ENCODE data around the gene C10orf67. TPM values are rescaled to one million over a fixed set of nuclear protein-coding genes. Genes with fewer than 3 reads are reported as not detected.
"Not testable (repeated sequence)": the region's sequence is repeated elsewhere in the genome, so short reads cannot be mapped to it uniquely, and the experiment has no call there.

Gene C10orf67
- polyA plus RNA-seq, 1 donor = not detected

DNA sequence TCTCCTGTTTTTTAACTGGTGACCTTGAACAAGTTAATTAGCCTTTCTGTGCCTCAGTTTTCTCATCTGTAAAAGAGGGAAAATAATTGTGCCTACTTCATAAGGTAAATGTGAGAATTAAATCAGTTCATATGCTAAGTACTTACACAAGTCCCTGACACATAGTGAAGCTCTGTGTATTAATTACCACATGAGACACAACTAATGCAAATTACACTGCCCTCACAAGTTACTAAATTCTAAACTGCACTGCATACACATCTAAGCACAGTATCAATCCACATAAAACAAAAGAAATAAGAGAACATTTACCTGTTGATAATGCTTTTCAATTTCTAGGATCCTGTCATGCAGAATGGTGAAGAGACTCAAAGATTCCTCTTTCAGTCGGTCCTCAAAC is 22.5 kb downstream of the C10orf67 start:
- no peak for DNase-seq

GRCh38 chr10:23319835-23320234 is 24.8 kb downstream of the C10orf67 start:
- DNase-seq = no peak

GRCh38 chr10:23318359-23318758 is 26.2 kb downstream of the C10orf67 start:
- no peak for DNase-seq

DNA sequence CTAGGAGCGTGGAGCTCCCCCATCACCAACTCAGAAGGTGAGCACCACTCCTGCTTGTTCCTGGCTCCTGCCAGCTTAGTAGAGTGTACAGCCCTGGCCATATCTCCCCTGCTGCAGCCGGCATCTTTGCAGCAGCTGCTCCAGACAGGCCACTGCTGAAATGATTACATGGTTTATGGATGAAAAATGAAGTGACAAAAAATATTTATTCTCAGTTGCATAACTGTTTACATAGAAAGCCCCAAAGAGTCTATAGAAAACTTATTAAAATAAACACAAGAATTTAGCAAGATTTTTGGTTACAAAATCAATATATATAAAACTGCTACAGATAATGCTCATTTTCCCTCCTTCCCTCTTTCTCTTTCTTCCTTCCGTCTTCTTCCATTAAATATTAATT is 27.2 kb downstream of the C10orf67 start:
- no peak for DNase-seq

DNA sequence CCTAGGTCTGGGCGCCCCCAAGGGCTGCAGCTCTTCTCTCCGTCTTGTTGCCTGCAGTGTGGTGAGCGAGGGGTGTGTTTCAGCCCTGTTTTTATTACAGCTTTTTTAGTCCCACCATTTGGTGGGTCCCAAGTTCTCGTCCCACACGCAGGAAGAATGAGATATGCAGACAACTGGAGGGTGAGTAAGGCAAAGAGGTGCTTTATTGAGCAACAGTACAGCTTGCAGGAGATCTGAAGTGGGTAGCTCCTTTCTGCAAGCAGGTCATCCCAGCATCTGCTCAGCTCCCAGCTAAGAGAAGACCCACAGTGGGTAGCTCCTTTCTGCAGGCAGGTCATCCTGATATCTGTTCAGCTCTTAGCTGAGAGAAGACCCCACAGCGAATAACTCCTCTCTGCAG is 28.2 kb downstream of the C10orf67 start:
- no peak for DNase-seq

GRCh38 chr10:23315966-23316365 is 28.6 kb downstream of the C10orf67 start:
- no peak for DNase-seq

GRCh38 chr10:23314835-23315239 is 29.8 kb downstream of the C10orf67 start:
- peak; percentile 65 for DNase-seq

DNA sequence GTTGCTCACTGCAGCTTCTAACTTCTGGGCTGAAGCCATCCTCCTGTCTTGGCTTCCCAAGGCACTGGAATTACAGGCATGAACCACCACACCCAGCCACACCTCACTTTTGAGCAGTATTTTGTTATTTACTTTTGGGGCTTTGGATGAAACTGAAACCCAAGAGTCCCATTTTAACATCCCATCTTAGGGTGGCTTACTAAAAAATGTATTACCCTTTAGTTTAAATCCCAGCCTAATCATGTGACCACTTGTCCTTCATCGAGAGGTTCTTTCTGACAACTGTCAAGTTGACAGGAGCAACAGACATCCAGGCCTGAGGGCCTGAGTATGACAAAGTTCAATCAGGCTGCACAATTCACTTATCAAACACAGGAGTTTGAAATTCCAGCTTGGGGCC is 33.6 kb downstream of the C10orf67 start:
- DNase-seq = no peak

DNA sequence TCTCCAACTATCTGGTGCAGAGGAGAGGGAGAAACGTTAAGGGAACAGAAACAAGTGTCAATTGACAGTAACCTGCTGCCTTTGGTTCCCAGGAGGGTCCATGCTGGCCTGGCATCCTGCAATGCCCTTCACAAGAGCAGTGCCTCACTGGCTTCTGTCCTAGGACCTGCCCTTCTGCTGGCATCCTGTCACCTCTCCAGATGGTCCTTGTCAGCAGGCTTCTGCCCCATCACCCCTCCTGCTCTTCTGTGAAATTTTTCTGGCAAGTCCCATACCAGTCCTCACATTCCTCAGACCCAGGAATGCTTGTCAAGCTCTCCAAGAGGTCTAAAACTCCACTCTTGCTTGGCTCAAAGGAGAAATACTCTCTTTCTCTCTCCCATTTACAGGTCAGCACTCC is 34.2 kb downstream of the C10orf67 start:
- DNase-seq = no peak

DNA sequence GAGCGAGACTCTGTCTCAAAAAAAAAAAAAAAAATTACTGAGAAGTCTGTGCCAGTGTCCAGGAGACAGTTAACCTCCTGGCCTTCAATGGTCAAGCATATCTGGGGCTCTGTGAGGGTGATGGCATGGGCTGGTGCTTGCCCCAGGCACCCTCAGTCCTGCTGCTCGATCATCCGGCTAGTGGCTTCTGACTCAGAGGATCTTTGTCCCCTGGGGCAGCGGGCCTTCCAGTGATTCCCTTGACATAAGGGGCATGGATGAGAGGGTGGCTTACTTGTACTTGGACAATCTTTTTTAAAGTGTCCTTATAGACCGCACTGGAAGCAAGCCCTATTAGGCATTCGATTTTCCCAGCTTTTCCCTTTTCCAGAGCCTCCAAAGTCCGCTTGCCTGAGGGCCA is 44.6 kb downstream of the C10orf67 start:
- not testable (repeated sequence) for DNase-seq

DNA sequence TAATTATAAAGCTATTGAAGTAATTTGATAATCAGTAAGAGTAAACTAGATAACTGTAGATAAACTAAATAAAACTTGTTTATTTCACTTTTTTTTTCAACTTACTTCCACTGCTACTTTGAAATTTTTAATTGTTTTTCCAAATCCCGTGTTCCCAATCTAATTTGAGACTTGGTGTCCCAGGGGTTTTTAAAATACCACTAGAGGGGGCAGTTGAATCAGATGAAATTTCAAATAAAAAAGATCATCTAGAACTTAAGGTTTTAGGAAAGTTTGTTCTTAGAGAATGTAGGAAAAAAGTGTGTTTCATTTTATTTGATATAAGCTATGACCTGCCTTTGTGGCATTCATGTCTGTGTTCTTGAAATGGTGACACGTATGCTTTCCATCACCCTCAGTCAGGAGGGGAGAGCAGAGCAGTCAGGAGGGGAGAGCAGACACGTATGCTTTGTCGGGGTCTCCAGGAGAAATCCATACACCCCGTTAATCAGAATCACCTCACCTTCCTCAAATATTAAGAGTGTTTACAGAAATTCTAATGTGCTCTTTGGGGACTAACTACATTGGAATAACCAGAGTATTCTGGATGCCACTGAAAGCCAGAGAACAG is 49.9 kb downstream of the C10orf67 start:
- no peak for DNase-seq

DNA sequence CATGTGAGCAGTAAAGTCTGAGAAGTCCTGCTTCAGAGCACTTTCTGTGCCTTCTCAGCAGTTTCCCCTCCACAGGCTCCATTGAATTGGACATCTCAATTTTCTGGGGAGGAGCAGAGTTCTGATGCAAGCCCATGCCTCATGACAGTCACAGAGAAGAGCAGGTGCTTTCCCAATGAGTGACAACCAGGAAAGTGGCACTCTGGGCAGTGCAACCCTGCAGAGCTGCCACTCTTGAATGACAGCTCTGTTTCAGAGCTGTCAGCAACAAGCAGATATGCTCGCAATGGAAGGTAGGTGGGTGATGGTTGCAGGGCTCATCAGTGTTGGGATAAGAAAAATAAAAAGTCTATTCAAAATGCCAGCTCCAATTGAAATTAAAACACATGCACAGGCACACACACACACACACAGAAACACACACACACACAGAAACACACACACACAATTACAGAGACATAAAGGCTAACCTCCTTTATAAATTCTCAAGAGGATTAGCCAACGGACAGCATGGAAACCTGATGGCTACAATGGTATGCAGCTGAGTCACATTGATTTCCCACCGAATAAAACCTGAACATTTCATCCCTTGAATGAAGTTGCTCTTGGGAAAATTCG is 50.5 kb downstream of the C10orf67 start:
- DNase-seq = no peak

- peak; percentile 11 for DNase-seq
Measured at GRCh38 chr10:23293145-23293724, 51.4 kb downstream of the C10orf67 start.

- DNase-seq = no peak
Measured at GRCh38 chr10:23291551-23292334, 52.9 kb downstream of the C10orf67 start.

- DNase-seq = no peak
Measured at GRCh38 chr10:23284674-23285335, 59.8 kb downstream of the C10orf67 start.

- no peak for DNase-seq
Measured at GRCh38 chr10:23284155-23284554, 60.4 kb downstream of the C10orf67 start.

- DNase-seq = no peak
Measured at GRCh38 chr10:23283680-23284079, 60.9 kb downstream of the C10orf67 start.

DNA sequence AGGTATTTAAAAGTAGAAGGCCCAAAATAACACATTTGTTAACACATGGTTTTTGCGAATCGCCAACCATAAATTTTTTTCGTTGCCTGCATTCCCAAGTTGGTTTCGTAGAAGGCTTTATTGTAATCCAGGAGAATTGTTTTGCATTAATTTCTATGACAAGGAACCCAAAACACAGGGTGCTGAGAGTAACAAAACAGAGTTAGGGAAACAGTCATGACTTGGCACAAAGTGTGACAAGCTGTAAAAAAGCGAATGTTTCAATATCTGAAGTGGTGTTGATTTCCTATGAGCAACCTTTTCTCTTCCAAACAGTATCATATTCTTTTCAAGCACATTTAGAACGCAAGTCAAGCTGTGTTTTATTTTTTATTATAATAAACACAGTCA is 63.6 kb downstream of the C10orf67 start:
- DNase-seq = no peak

DNA sequence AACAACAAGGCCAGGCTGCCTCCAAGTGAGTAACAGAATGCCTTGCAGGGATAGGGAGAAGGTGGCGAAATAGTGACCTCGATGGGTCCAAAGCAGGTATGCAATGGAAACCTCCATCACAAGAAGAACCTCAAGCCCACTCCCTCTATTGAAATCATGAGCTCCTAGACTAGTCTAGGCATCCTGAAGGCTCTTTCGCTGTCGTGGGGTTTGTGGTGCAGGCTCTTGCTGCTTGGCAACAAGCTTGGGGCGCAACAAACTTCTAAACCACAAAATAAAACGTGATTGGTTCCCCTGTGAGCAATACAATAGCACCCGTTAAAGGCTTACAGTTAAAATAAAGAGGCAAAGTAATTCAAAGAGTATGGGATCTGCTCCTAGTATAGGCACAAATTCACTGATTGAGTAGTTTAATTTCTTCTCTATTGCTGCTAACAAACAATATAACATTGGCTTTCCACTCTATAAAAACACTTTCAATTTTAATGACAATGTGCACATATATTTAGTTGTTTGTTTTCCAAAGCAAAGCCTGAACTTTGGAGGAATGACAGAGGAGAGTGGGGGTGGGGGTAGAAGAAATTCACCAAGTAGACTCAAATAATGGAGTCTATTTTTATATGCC is 64.1 kb downstream of the C10orf67 start:
- no peak for DNase-seq

GRCh38 chr10:23275355-23275754 is 69.2 kb downstream of the C10orf67 start:
- no peak for DNase-seq

DNA sequence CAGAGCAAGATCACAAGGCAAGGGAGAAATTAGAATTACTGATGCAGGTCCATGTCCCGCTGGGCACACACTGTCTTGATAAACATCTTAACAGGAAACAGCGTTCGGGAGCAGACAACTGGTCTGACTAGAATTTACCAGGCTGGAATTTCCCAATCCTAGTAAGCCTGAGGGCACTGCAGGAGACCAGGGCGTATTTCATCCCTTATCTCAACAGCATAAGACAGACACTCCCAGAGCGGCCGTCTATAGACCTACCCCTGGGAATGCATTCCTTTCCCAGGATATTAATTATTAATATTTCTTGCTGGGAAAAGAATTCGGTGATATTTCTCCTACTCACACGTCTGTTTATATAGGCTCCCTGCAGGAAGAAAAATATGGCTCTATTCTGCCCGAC is 70.4 kb downstream of the C10orf67 start:
- DNase-seq = not testable (repeated sequence)

GRCh38 chr10:23270531-23270930 is 74.1 kb downstream of the C10orf67 start:
- DNase-seq = no peak
